BJ (cell line): ENCODE measurements around the gene CIBAR2. TPM values are rescaled to one million over a fixed set of nuclear protein-coding genes. Genes with fewer than 3 reads are reported as not detected.
A peak's percentile ranks its signal among the peaks of the same experiment; 100 is the strongest.

ENCODE experiments used
- CTCF ChIA-PET: fragments of 350-600 bp; formaldehyde crosslinking; extraction: SDS; loops from one replicate; lab custom pipeline; 2021; ENCODE audit warnings: antibody characterized with exemption, inconsistent platforms; lab: Yijun Ruan, JAX
- POLR2A ChIA-PET: fragments of 300-600 bp; sonication (Branson Sonifier 250); formaldehyde crosslinking; extraction: SDS; loops from one replicate; lab custom pipeline; 2021; ENCODE audit warnings: antibody characterized with exemption; lab: Charles Lee
- DNase-seq: peaks from one replicate; pipeline ENCODE4 v3.0.0-alpha.2; 2011; ENCODE audit warnings: low read depth
- H3K27me3 ChIP-seq: 2 replicates; pipeline ENCODE4 v1.6.0; 2011; ENCODE audit warnings: low read length; ENCODE audit not compliant: control insufficient read depth, insufficient read depth
- H3K36me3 ChIP-seq: 2 replicates; pipeline ENCODE4 v1.5.1; 2011; ENCODE audit warnings: low read length; ENCODE audit not compliant: control insufficient read depth, insufficient read depth
- H3K4me3 ChIP-seq: 2 replicates; pipeline ENCODE4 v1.5.1; 2011; ENCODE audit warnings: low read depth, mild to moderate bottlenecking, control low read depth, low read length
- polyA plus RNA-seq: library from polyadenylated mRNA; depleted of rRNA; stranded (reverse); fragments of >200 nt; gene quantifications from 2 replicates; pipeline ENCODE4 v1.2.3, GENCODE V29; 2011
- TF ChIP-seq, protein P1 (sequence below): IDR thresholded peaks from 2 replicates; pipeline ENCODE4 v1.5.1; 2011; ENCODE audit warnings: low read depth, mild to moderate bottlenecking, control low read depth, inconsistent platforms, low read length, moderate library complexity; ENCODE audit not compliant: insufficient read depth

Gene CIBAR2
- polyA plus RNA-seq, 1 experiment: 0.05 TPM

DNA sequence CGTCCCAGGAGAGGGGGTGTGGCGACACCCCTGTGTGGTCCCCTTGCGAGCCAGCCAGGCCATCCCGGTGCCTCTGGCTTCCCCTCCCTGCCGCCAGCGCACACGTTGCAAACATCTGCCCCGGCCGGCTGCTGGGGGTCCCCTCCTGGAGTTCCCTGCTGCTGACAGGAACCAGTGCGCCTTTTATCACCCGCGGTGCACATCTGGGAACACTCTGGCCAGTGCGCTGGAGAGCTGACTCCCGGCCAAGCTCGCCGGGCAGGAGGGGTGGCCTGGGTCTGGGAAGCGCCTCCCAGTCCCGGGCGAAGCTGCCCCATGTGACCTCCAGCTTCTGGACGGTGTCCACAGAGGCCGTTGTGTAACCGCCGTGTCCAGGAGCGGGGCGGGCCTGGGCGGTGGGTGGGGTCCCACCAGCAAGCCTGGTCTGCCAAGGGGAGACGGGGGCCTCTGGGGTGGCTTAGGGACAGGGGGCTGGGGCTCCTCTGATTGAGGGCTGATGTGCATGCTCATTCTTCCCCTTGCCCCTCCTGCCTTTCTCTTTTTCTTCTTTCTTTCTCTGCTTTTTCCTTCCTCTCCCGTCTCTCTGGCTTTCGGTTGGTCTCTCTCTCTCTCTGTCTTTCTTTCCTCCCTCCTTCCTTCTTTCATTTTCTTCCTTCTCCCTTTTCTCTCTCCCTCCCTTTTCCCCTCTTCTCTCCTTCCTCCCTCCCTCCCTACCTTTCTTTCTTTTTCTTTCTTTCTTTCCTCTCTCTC lies 25.2 kb upstream of the CIBAR2 start:
- H3K36me3 ChIP-seq: no peaks in the 10 kb centered on the region
- H3K4me3 ChIP-seq: peak overlapping the region; percentile 6; the same call in 1 of the 2 replicates
- ChIA-PET POLR2A (no interaction called here), CTCF (no interaction called here)
- no peak for DNase-seq
- no peaks in the 10 kb centered on the region for H3K27me3 ChIP-seq
- TF ChIP-seq, protein P1, sequence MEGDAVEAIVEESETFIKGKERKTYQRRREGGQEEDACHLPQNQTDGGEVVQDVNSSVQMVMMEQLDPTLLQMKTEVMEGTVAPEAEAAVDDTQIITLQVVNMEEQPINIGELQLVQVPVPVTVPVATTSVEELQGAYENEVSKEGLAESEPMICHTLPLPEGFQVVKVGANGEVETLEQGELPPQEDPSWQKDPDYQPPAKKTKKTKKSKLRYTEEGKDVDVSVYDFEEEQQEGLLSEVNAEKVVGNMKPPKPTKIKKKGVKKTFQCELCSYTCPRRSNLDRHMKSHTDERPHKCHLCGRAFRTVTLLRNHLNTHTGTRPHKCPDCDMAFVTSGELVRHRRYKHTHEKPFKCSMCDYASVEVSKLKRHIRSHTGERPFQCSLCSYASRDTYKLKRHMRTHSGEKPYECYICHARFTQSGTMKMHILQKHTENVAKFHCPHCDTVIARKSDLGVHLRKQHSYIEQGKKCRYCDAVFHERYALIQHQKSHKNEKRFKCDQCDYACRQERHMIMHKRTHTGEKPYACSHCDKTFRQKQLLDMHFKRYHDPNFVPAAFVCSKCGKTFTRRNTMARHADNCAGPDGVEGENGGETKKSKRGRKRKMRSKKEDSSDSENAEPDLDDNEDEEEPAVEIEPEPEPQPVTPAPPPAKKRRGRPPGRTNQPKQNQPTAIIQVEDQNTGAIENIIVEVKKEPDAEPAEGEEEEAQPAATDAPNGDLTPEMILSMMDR: no peak

DNA sequence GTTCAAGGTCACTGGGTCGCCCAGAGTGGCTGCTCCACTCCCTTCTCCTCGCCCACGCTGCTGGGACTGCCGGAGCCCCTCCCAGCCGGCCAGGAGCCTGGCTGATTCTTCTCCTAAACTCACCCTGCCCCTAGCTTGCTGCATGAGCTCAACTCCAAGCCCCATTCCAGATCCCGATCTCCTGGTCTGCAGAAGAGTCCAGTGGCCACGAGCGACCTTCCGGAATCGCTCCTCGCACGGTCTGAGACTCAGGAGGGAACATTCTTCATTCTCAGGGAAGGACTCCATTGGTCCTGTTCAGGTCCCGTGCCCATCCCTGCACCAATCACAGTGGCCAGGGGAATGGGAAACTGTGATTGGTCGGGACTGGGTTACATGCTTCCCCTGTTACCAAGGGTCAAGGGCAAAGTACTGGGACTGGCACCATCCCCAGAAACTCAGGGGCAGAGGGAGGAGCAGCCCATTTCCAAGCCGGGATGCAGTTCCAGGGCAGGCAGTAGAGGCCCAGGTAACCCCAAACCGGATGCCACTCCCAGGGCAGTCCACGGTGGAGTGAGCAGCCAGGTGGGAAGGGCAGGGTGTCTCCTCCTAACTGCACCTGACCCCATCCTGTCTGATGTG lies 24.5 kb upstream of the CIBAR2 start:
- Histone ChIP-seq H3K4me3 (no peak overlapping the region), H3K36me3 (no peaks in the 10 kb centered on the region), H3K27me3 (no peaks in the 10 kb centered on the region)
- CTCF ChIA-PET: interaction anchor here (1.0 to 1.2 kb wide), 2 partner anchors 9 to 22 kb away, joined by 4 read pairs; no protein-coding TSS in a partner anchor
- TF ChIP-seq, protein P1: no peak
- DNase-seq: no peak
- POLR2A ChIA-PET: no interaction called here

DNA sequence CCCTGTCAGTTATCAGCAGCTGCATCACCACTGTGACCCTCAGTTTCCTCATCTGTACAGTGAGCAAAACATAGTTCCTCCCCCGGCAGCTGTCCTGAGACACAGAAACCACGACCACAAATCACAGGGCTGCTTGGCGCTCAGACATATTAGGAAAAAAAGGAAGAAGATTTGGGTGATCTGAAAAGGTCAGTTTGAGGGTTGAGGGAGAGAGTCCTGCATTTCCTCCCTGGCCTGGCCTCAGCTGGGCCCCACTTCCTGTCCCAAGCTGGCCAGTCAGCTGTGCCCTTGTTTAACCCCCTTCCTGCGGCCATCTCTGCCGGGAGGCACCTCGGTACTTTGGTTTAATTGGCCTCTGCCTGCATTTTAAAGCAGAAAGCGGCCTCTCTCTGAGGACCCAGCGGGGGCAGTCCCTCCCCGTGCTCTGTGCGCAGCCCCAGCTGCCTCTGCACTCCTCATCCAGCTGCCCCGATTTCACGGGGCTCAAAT lies 24.0 kb upstream of the CIBAR2 start:
- CTCF ChIA-PET: interaction anchor here (1.0 to 1.3 kb wide), 3 partner anchors 9 to 21 kb away, joined by 4 read pairs; no protein-coding TSS in a partner anchor
- no peak for DNase-seq
- TF ChIP-seq, protein P1: no peak

DNA sequence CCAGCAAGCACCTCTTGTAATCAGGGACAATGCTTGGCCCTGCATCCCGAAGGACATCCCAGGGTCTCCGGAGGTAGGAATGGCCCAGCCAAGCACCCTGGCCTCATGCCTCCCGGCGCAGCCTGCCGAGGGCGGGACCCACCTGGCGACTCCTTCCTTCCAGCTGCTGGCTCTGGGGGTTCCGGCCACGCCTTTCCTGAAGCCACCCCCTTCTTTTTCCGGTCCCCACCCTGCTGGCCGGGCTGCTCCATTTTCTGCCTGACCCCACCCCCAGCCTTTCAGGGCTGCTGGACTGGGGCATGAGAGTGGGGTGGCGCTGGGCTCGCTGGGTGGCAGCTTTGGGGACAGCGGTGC lies 22.5 kb upstream of the CIBAR2 start:
- H3K36me3 ChIP-seq: no peaks in the 10 kb centered on the region
- ChIA-PET POLR2A (no interaction called here), CTCF (interaction anchor here (0.9 to 1.3 kb wide), 2 partner anchors 9 to 118 kb away, joined by 3 to 4 read pairs; no protein-coding TSS in a partner anchor)
- H3K4me3 ChIP-seq: no peak overlapping the region
- no peak for DNase-seq
- TF ChIP-seq, protein P1: no peak
- no peaks in the 10 kb centered on the region for H3K27me3 ChIP-seq

More for the DNA sequence above, 24.0 kb upstream of the CIBAR2 start:
- Histone ChIP-seq H3K36me3 (no peaks in the 10 kb centered on the region), H3K27me3 (no peaks in the 10 kb centered on the region), H3K4me3 (no peak overlapping the region)
- POLR2A ChIA-PET: no interaction called here

DNA sequence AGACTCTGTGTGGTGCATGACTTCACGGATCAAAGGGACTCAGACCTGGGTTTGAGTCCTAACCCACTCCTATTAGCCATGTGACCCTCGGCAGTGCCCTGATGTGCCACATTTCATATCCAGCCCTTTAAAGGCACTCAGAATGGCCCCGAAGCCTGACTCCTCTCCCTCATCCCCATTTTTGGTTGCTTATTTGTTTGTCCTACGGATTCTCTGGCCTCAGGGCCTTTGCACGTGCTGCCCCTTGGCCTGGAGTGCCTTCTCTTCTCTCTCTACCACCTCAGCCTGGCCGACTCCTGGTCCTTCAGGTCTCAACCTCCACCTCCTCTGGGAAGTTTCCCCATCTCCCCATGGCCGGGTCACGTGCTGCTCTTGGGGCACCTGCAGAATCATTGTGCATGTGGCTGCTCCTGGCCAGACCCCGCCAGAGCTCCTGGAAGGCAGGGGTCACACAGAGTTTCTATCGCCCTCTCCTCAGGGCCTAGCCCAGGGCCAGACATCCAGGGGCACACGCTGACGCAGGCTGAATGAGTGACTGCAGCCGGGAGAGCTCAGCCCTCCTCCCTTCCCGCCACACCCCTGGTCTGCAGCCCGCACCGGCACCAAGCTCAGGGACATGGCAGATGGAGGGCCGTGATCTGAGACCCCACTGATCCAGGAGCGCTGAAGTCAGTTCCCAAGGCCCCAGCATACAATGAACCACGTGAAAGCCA lies 22.0 kb upstream of the CIBAR2 start:
- ChIA-PET CTCF (no interaction called here), POLR2A (no interaction called here)
- Histone ChIP-seq H3K27me3 (no peaks in the 10 kb centered on the region), H3K4me3 (no peak overlapping the region), H3K36me3 (no peaks in the 10 kb centered on the region)
- no peak for DNase-seq
- TF ChIP-seq, protein P1: no peak
